ENCODE data around the gene GRIN2D. TPM values are rescaled to one million over a fixed set of nuclear protein-coding genes. Genes with fewer than 3 reads are reported as not detected.
"Not testable (repeated sequence)": the region's sequence is repeated elsewhere in the genome, so short reads cannot be mapped to it uniquely, and the experiment has no call there.

GRIN2D gene
- polyA plus RNA-seq, 2 donors: 0.06 to 0.08 TPM

- Histone ChIP-seq H3K4me1 (ENCODE audit: control insufficient read depth in 2 of 2, insufficient read depth in 2 of 2, low read length in 1 of 2) (no peaks in the 10 kb centered on the region), H3K9me3 (ENCODE audit: control insufficient read depth in 2 of 2, insufficient read depth in 1 of 2, low read depth in 1 of 2, low read length in 1 of 2) (no peaks in the 10 kb centered on the region), H3K27ac (ENCODE audit: low read depth in 2 of 2, low read length in 1 of 2) (no peak overlapping the region), H3K36me3 (ENCODE audit: control insufficient read depth in 2 of 2, insufficient read depth in 2 of 2, low read length in 1 of 2) (no peaks in the 10 kb centered on the region), H3K4me3 (ENCODE audit: low read depth in 1 of 2, low read length in 2 of 2) (no peak overlapping the region), H3K27me3 (ENCODE audit: control insufficient read depth in 1 of 2, insufficient read depth in 2 of 2, low read length in 2 of 2) (no peaks in the 10 kb centered on the region)
- 78 to 83% methylated on average over 9 to 14 of the region's 14 CpGs for whole genome bisulfite sequencing, 2 donors
These were observed 24.5 kb upstream of the GRIN2D start for GRCh38 chr19:48368936-48369335.

GRCh38 chr19:48370955-48371354, 22.5 kb upstream of the GRIN2D start:
- H3K4me3 ChIP-seq (ENCODE audit: low read depth in 1 of 2, low read length in 2 of 2): no peak overlapping the region
- no peaks in the 10 kb centered on the region for H3K36me3 ChIP-seq (ENCODE audit: control insufficient read depth in 2 of 2, insufficient read depth in 2 of 2, low read length in 1 of 2)
- no peaks in the 10 kb centered on the region for H3K27me3 ChIP-seq (ENCODE audit: control insufficient read depth in 1 of 2, insufficient read depth in 2 of 2, low read length in 2 of 2)
- no peak overlapping the region for H3K27ac ChIP-seq (ENCODE audit: low read depth in 2 of 2, low read length in 1 of 2)
- peaks cover 0 to 3% of the 10 kb centered on the region in 2 donors for H3K9me3 ChIP-seq (ENCODE audit: control insufficient read depth in 2 of 2, insufficient read depth in 1 of 2, low read depth in 1 of 2, low read length in 1 of 2)
- no peaks in the 10 kb centered on the region for H3K4me1 ChIP-seq (ENCODE audit: control insufficient read depth in 2 of 2, insufficient read depth in 2 of 2, low read length in 1 of 2)
- WGBS, 2 donors: 77 to 84% methylated on average over 4 of the region's 4 CpGs

GRCh38 chr19:48371367-48371766, 22.1 kb upstream of the GRIN2D start:
- WGBS, 2 donors: 71 to 74% methylated on average over 7 of the region's 7 CpGs
- Histone ChIP-seq H3K27ac (ENCODE audit: low read depth in 2 of 2, low read length in 1 of 2) (no peak overlapping the region), H3K36me3 (ENCODE audit: control insufficient read depth in 2 of 2, insufficient read depth in 2 of 2, low read length in 1 of 2) (no peaks in the 10 kb centered on the region), H3K4me1 (ENCODE audit: control insufficient read depth in 2 of 2, insufficient read depth in 2 of 2, low read length in 1 of 2) (no peaks in the 10 kb centered on the region), H3K4me3 (ENCODE audit: low read depth in 1 of 2, low read length in 2 of 2) (no peak overlapping the region), H3K9me3 (ENCODE audit: control insufficient read depth in 2 of 2, insufficient read depth in 1 of 2, low read depth in 1 of 2, low read length in 1 of 2) (peaks cover 0 to 3% of the 10 kb centered on the region in 2 donors), H3K27me3 (ENCODE audit: control insufficient read depth in 1 of 2, insufficient read depth in 2 of 2, low read length in 2 of 2) (no peaks in the 10 kb centered on the region)

GRCh38 chr19:48371771-48372170, 21.7 kb upstream of the GRIN2D start:
- H3K4me3 ChIP-seq (ENCODE audit: low read depth in 1 of 2, low read length in 2 of 2); H3K36me3 ChIP-seq (ENCODE audit: control insufficient read depth in 2 of 2, insufficient read depth in 2 of 2, low read length in 1 of 2); H3K4me1 ChIP-seq (ENCODE audit: control insufficient read depth in 2 of 2, insufficient read depth in 2 of 2, low read length in 1 of 2); H3K27me3 ChIP-seq (ENCODE audit: control insufficient read depth in 1 of 2, insufficient read depth in 2 of 2, low read length in 2 of 2); H3K27ac ChIP-seq (ENCODE audit: low read depth in 2 of 2, low read length in 1 of 2); H3K9me3 ChIP-seq (ENCODE audit: control insufficient read depth in 2 of 2, insufficient read depth in 1 of 2, low read depth in 1 of 2, low read length in 1 of 2): not testable (repeated sequence)
- WGBS, 2 donors: 91 to 95% methylated on average over 5 of the region's 5 CpGs

- Histone ChIP-seq H3K36me3 (ENCODE audit: control insufficient read depth in 2 of 2, insufficient read depth in 2 of 2, low read length in 1 of 2) (no peaks in the 10 kb centered on the region), H3K27me3 (ENCODE audit: control insufficient read depth in 1 of 2, insufficient read depth in 2 of 2, low read length in 2 of 2) (no peaks in the 10 kb centered on the region), H3K9me3 (ENCODE audit: control insufficient read depth in 2 of 2, insufficient read depth in 1 of 2, low read depth in 1 of 2, low read length in 1 of 2) (peaks cover 0 to 3% of the 10 kb centered on the region in 2 donors), H3K27ac (ENCODE audit: low read depth in 2 of 2, low read length in 1 of 2) (no peak overlapping the region), H3K4me1 (ENCODE audit: control insufficient read depth in 2 of 2, insufficient read depth in 2 of 2, low read length in 1 of 2) (no peaks in the 10 kb centered on the region), H3K4me3 (ENCODE audit: low read depth in 1 of 2, low read length in 2 of 2) (no peak overlapping the region)
- WGBS, 2 donors: 39 to 50% methylated on average over 4 of the region's 4 CpGs
These were observed 20.6 kb upstream of the GRIN2D start for GRCh38 chr19:48372904-48373303.

- Histone ChIP-seq H3K9me3 (ENCODE audit: control insufficient read depth in 2 of 2, insufficient read depth in 1 of 2, low read depth in 1 of 2, low read length in 1 of 2) (peaks cover 0 to 3% of the 10 kb centered on the region in 2 donors), H3K4me3 (ENCODE audit: low read depth in 1 of 2, low read length in 2 of 2) (no peak overlapping the region), H3K27ac (ENCODE audit: low read depth in 2 of 2, low read length in 1 of 2) (no peak overlapping the region), H3K4me1 (ENCODE audit: control insufficient read depth in 2 of 2, insufficient read depth in 2 of 2, low read length in 1 of 2) (no peaks in the 10 kb centered on the region), H3K36me3 (ENCODE audit: control insufficient read depth in 2 of 2, insufficient read depth in 2 of 2, low read length in 1 of 2) (no peaks in the 10 kb centered on the region), H3K27me3 (ENCODE audit: control insufficient read depth in 1 of 2, insufficient read depth in 2 of 2, low read length in 2 of 2) (no peaks in the 10 kb centered on the region)
- WGBS, 2 donors: 89 to 92% methylated on average over 11 of the region's 11 CpGs
These were observed 19.9 kb upstream of the GRIN2D start for GRCh38 chr19:48373567-48373966.

GRCh38 chr19:48378194-48378570, 15.3 kb upstream of the GRIN2D start:
- no peak overlapping the region for H3K4me3 ChIP-seq (ENCODE audit: low read depth in 1 of 2, low read length in 2 of 2)
- 85 to 86% methylated on average over 10 of the region's 10 CpGs for whole genome bisulfite sequencing, 2 donors
- no peaks in the 10 kb centered on the region for H3K27me3 ChIP-seq (ENCODE audit: control insufficient read depth in 1 of 2, insufficient read depth in 2 of 2, low read length in 2 of 2)
- H3K4me1 ChIP-seq (ENCODE audit: control insufficient read depth in 2 of 2, insufficient read depth in 2 of 2, low read length in 1 of 2): no peaks in the 10 kb centered on the region
- peaks cover 0 to 3% of the 10 kb centered on the region in 2 donors for H3K9me3 ChIP-seq (ENCODE audit: control insufficient read depth in 2 of 2, insufficient read depth in 1 of 2, low read depth in 1 of 2, low read length in 1 of 2)
- no peak overlapping the region for H3K27ac ChIP-seq (ENCODE audit: low read depth in 2 of 2, low read length in 1 of 2)
- H3K36me3 ChIP-seq (ENCODE audit: control insufficient read depth in 2 of 2, insufficient read depth in 2 of 2, low read length in 1 of 2): peaks cover 0 to 4% of the 10 kb centered on the region in 2 donors

- 75 to 81% methylated on average over 5 of the region's 5 CpGs for WGBS, 2 donors
- H3K4me3 ChIP-seq (ENCODE audit: low read depth in 1 of 2, low read length in 2 of 2): no peak overlapping the region
- H3K9me3 ChIP-seq (ENCODE audit: control insufficient read depth in 2 of 2, insufficient read depth in 1 of 2, low read depth in 1 of 2, low read length in 1 of 2): peaks cover 0 to 3% of the 10 kb centered on the region in 2 donors
- peaks cover 3 to 10% of the 10 kb centered on the region in 2 donors for H3K36me3 ChIP-seq (ENCODE audit: control insufficient read depth in 2 of 2, insufficient read depth in 2 of 2, low read length in 1 of 2)
- no peak overlapping the region for H3K27ac ChIP-seq (ENCODE audit: low read depth in 2 of 2, low read length in 1 of 2)
- H3K27me3 ChIP-seq (ENCODE audit: control insufficient read depth in 1 of 2, insufficient read depth in 2 of 2, low read length in 2 of 2): no peaks in the 10 kb centered on the region
- no peaks in the 10 kb centered on the region for H3K4me1 ChIP-seq (ENCODE audit: control insufficient read depth in 2 of 2, insufficient read depth in 2 of 2, low read length in 1 of 2)
These were observed 14.4 kb upstream of the GRIN2D start for GRCh38 chr19:48379058-48379457.

- no peaks in the 10 kb centered on the region for H3K27me3 ChIP-seq (ENCODE audit: control insufficient read depth in 1 of 2, insufficient read depth in 2 of 2, low read length in 2 of 2)
- 87 to 88% methylated on average over 11 of the region's 11 CpGs for WGBS, 2 donors
- H3K36me3 ChIP-seq (ENCODE audit: control insufficient read depth in 2 of 2, insufficient read depth in 2 of 2, low read length in 1 of 2): peaks cover 6 to 24% of the 10 kb centered on the region in 2 donors
- no peak overlapping the region for H3K4me3 ChIP-seq (ENCODE audit: low read depth in 1 of 2, low read length in 2 of 2)
- no peak overlapping the region for H3K27ac ChIP-seq (ENCODE audit: low read depth in 2 of 2, low read length in 1 of 2)
- no peaks in the 10 kb centered on the region for H3K9me3 ChIP-seq (ENCODE audit: control insufficient read depth in 2 of 2, insufficient read depth in 1 of 2, low read depth in 1 of 2, low read length in 1 of 2)
- no peaks in the 10 kb centered on the region for H3K4me1 ChIP-seq (ENCODE audit: control insufficient read depth in 2 of 2, insufficient read depth in 2 of 2, low read length in 1 of 2)
These were observed 12.1 kb upstream of the GRIN2D start for GRCh38 chr19:48381178-48381950.

GRCh38 chr19:48382286-48382685, 11.2 kb upstream of the GRIN2D start:
- H3K27ac ChIP-seq (ENCODE audit: low read depth in 2 of 2, low read length in 1 of 2): no peak overlapping the region
- no peaks in the 10 kb centered on the region for H3K9me3 ChIP-seq (ENCODE audit: control insufficient read depth in 2 of 2, insufficient read depth in 1 of 2, low read depth in 1 of 2, low read length in 1 of 2)
- no peak overlapping the region for H3K4me3 ChIP-seq (ENCODE audit: low read depth in 1 of 2, low read length in 2 of 2)
- H3K4me1 ChIP-seq (ENCODE audit: control insufficient read depth in 2 of 2, insufficient read depth in 2 of 2, low read length in 1 of 2): no peaks in the 10 kb centered on the region
- peaks cover 6 to 30% of the 10 kb centered on the region in 2 donors for H3K36me3 ChIP-seq (ENCODE audit: control insufficient read depth in 2 of 2, insufficient read depth in 2 of 2, low read length in 1 of 2)
- H3K27me3 ChIP-seq (ENCODE audit: control insufficient read depth in 1 of 2, insufficient read depth in 2 of 2, low read length in 2 of 2): no peaks in the 10 kb centered on the region
- 95 to 96% methylated on average over 8 of the region's 8 CpGs for WGBS, 2 donors

Data from esophagus (tissue), 2 donors.